Activated naive CD8-positive, alpha-beta T cell treated with anti-CD3 and anti-CD28 coated beads, Interleukin-2, amount 50 U/mL, for 24 hours (primary cell): ENCODE data around the gene RGS11.
A peak's percentile ranks its signal among the peaks of the same experiment; 100 is the strongest.

Source experiments
- ATAC-seq: fragments of 150-1000 bp; cut with Tn5 transposase; one replicate; pipeline ENCODE4 v1.10.0; 2021
- DNase-seq: peaks from one replicate; pipeline ENCODE4 v3.0.0; 2021
- H3K27ac Mint-ChIP-seq: one replicate; pipeline ENCODE4 v1.8.0; 2021; ENCODE audit warnings: mild to moderate bottlenecking, mixed read lengths
- H3K27me3 Mint-ChIP-seq: one replicate; pipeline ENCODE4 v1.8.0; 2021; ENCODE audit warnings: mixed read lengths
- H3K36me3 Mint-ChIP-seq: one replicate; pipeline ENCODE4 v1.8.0; 2021; ENCODE audit warnings: low read depth, mixed read lengths
- H3K4me1 Mint-ChIP-seq: one replicate; pipeline ENCODE4 v1.8.0; 2021; ENCODE audit warnings: mixed read lengths
- H3K4me3 Mint-ChIP-seq: one replicate; pipeline ENCODE4 v1.8.0; 2021; ENCODE audit warnings: mild to moderate bottlenecking, moderate library complexity, mixed read lengths
- H3K9me3 Mint-ChIP-seq: one replicate; pipeline ENCODE4 v1.8.0; 2021; ENCODE audit warnings: mixed read lengths

RGS11 gene

DNA sequence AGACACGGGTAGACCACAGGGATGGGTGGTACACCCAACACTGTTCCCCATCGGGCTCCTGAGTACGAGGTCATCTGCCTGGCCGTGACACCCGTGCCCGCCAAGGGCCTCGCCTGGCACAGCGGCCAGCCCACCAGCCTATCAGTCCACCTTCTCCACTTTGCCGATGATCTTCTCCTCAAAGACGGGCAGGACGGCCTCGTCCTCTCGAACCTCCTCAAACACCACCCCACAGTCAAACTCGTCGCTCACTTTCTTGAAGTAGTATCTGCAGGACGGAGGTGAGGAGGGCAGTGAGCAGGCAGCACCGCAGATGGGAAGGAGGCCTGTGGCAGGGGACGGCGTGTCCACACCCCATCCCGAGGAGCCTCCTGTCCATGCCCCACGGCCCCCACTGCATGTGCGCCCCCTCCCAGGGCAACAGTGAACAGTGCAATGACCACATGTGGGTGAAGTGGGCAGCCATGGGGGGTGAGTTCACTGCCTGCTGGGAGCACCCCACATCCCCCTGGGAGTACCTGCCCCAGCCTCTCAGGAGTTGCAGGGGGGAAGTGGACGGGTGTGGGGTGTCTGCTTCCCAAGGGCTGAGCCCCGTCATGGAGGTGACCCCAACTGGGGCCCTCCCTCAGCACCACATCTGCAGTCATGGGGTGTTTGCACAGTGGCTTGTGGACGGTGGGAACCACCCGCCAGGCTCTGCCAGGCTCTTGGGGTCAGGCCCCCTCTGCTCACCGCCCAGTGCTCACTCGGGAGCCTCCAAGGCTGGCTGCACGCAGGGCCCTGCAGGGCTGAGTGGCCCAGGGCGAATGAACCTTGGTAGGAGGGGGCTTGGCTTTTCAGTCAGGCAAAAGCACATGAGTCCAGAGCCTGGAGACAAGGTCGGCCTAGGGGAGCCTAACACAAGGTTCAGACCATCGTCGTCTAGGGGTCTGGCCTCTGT, 12.5 kb upstream of the RGS11 start:
- Mint-ChIP-seq H3K27me3 (no peaks in the 10 kb centered on the region), H3K36me3 (peaks cover 14% of the 10 kb centered on the region), H3K9me3 (no peaks in the 10 kb centered on the region), H3K4me1 (no peaks in the 10 kb centered on the region), H3K27ac (no peak overlapping the region), H3K4me3 (no peak overlapping the region)
- no peak for DNase-seq
- ATAC-seq = no peak

DNA sequence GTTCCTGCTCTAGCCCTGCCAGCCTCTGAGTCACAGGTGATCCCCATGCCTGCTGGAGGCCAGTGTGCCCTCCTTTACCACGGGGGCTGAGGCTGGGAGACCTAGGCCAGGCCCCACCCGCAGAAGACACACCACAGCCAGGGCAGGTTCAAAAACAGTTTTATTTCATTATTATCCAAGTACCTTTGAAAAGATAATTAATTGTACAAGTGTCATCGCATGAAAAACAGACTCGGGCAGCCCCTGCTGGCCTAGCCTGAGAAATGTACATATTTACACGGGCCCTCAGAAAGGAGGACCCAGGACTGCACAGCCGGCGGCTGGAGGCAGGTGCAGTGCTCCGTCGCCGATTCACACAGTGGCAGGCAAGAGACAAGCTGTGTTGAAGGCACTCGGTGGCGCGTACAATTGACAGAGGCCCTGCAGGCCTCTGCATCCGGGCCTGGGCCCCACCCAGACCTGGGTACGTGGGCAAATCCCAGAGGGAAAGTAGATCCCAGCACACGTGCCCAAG, 11.6 kb upstream of the RGS11 start:
- H3K4me1 Mint-ChIP-seq = no peaks in the 10 kb centered on the region

DNA sequence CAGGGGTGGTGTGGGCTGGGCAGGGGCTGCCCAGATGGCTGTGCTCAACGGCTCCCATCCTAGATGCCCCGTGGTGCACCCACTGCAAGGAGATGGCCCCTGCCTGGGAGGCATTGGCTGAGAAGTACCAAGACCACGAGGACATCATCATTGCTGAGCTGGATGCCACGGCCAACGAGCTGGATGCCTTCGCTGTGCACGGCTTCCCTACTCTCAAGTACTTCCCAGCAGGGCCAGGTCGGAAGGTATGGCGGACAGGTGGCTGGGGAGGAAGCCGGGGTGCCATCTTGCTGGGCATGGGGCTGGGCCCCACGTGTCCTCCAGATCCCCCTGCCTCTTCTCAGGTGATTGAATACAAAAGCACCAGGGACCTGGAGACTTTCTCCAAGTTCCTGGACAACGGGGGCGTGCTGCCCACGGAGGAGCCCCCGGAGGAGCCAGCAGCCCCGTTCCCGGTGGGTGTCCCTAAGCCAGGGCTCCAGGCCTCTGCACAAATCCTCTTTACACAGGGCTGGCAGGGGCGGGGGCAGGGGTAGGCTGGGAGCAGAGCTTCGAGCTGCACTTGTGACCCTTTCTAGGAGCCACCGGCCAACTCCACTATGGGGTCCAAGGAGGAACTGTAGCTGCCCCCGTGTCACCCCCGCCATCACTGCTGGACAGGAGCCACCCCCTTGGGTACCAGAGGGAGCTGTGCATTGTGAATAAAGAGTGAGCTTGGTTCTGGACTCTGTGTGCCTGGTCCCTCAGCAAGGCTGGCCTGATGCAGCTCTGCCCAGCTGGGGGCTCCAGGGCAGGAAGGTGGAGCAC, 10.9 kb upstream of the RGS11 start:
- ATAC-seq (no peak), DNase-seq (no peak)
- Mint-ChIP-seq H3K4me1 (no peaks in the 10 kb centered on the region), H3K36me3 (peaks cover 14% of the 10 kb centered on the region), H3K27me3 (no peaks in the 10 kb centered on the region), H3K27ac (no peak overlapping the region), H3K4me3 (no peak overlapping the region), H3K9me3 (no peaks in the 10 kb centered on the region)

More for the DNA sequence above, 11.6 kb upstream of the RGS11 start:
- ATAC-seq (no peak), DNase-seq (no peak)
- peaks cover 14% of the 10 kb centered on the region for H3K36me3 Mint-ChIP-seq
- no peaks in the 10 kb centered on the region for H3K27me3 Mint-ChIP-seq
- H3K4me3 Mint-ChIP-seq = no peak overlapping the region
- no peaks in the 10 kb centered on the region for H3K9me3 Mint-ChIP-seq
- no peak overlapping the region for H3K27ac Mint-ChIP-seq

DNA sequence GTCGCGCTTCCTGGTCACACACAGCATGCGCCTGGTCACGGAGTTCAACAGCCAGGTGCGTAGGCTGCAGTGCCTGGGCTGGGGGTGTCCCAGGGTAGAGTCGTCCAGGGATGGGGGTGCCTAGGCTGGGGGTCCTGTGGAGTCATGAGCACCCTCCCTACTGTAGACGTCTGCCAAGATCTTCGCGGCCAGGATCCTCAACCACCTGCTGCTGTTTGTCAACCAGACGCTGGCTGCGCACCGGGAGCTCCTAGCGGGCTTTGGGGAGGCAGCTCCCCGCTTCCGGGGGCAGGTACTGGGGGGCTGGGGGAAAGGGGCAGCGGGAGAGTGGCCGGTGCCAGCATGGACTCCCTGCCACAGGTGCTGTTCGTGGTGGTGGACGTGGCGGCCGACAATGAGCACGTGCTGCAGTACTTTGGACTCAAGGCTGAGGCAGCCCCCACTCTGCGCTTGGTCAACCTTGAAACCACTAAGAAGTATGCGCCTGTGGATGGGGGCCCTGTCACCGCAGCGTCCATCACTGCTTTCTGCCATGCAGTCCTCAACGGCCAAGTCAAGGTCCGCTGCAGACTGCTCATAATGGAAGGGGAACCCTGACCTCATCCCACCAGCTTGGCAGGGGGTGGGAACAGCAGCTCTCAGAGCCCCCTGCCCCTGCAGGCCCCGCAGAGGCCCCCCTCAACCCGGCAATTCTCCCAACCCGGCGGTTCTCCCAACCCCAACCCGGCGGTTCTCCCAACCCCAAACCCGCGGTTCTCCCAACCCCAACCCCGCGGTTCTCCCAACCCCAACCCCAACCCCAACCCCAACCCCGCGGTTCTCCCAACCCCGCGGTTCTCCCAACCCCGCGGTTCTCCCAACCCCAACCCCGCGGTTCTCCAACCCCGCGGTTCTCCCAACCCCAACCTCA, 9.7 kb upstream of the RGS11 start:
- H3K36me3 Mint-ChIP-seq = peaks cover 14% of the 10 kb centered on the region
- DNase-seq (no peak), ATAC-seq (no peak)
- no peaks in the 10 kb centered on the region for H3K4me1 Mint-ChIP-seq
- no peaks in the 10 kb centered on the region for H3K27me3 Mint-ChIP-seq
- no peak overlapping the region for H3K4me3 Mint-ChIP-seq
- H3K27ac Mint-ChIP-seq = no peak overlapping the region
- H3K9me3 Mint-ChIP-seq = no peaks in the 10 kb centered on the region

DNA sequence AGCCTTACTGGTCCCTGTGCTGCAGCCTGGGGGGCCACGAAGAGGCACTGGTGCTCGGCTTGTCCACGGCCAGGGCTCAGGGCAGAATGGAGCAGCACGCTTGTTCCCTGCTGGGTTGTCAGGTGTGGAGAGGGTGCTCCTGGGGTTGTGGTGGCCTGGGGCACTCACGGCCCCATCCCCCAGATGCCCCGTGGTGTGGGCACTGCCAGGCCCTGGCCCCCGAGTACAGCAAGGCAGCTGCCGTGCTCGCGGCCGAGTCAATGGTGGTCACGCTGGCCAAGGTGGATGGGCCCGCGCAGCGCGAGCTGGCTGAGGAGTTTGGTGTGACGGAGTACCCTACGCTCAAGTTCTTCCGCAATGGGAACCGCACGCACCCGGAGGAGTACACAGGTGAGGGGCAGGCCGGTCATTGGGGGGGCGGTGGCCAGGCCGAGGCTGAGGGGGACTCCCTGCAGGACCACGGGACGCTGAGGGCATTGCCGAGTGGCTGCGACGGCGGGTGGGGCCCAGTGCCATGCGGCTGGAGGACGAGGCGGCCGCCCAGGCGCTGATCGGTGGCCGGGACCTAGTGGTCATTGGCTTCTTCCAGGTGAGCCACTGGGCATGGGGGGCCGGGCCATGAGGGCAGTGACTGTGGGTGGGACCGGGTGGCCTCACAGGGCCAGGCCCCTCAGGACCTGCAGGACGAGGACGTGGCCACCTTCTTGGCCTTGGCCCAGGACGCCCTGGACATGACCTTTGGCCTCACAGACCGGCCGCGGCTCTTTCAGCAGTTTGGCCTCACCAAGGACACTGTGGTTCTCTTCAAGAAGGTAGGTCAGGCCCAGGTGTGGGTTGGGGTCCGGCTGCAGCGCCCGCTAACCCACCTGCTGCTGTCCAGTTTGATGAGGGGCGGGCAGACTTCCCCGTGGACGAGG, 8.7 kb upstream of the RGS11 start:
- H3K36me3 Mint-ChIP-seq = peaks cover 14% of the 10 kb centered on the region
- no peak overlapping the region for H3K27ac Mint-ChIP-seq
- H3K9me3 Mint-ChIP-seq = no peaks in the 10 kb centered on the region
- ATAC-seq (no peak), DNase-seq (no peak)
- no peaks in the 10 kb centered on the region for H3K4me1 Mint-ChIP-seq
- no peaks in the 10 kb centered on the region for H3K27me3 Mint-ChIP-seq
- H3K4me3 Mint-ChIP-seq = no peak overlapping the region

DNA sequence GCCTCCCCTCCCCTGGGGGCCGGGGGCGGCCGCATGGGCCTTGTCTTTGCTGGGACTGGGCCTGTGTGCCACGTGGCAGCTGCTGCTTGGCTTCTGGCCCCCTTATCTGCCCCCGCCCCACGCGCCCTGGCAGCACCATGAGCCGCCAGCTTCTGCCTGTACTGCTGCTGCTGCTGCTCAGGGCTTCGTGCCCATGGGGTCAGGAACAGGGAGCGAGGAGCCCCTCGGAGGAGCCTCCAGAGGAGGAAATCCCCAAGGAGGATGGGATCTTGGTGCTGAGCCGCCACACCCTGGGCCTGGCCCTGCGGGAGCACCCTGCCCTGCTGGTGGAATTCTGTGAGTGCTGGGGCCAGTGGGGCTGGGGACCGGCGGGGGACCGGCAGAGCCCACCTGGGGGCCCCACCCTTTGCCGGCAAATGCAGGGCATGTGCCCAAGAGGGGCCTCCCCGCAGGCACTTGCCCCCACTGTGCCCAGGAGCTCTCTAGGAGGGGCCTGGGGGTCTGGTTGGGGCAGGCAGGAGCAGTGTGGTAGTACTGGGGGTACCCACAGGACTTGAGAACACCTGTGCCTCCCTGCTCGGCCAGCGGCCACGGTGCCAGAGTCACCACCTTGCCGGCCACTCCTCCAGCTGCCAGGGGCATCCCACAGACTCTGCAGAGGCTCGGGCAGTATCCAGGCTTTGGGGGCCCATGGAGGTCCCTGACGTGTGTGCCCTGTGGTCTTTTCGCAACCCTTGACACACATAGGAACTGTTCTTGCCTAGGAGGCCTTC, 7.5 kb upstream of the RGS11 start, which contains the start of gene PDIA2:
TSS of gene PDIA2 (plus strand) at position 132 of the 773 bp plus-strand sequence. CDS start at position 138, 6 bp downstream.
- Mint-ChIP-seq H3K27me3 (peaks cover 5% of the 10 kb centered on the region), H3K4me3 (no peak within 1 kb of the TSS), H3K27ac (no peak within 1 kb of the TSS), H3K36me3 (peaks cover 14% of the 10 kb centered on the region), H3K9me3 (no peaks in the 10 kb centered on the region), H3K4me1 (peaks cover 6% of the 10 kb centered on the region)
- DNase-seq = no peak
- ATAC-seq = no peak

DNA sequence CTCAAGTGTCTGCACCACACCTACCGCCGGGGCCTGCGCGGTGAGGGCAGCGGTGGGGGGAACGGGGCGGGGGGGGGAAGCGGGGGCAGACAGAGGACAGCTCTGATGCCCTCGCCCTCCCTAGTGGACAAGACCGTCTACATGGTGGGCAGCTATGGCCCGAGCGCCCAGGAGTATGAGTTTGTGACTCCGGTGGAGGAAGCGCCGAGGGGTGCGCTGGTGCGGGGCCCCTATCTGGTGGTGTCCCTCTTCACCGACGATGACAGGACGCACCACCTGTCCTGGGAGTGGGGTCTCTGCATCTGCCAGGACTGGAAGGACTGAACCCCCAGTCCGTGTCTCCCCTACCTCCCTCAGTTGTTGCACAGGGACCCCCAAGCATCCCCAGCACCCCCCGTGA, 6.7 kb upstream of the RGS11 start:
- Mint-ChIP-seq H3K4me1 (peaks cover 6% of the 10 kb centered on the region), H3K27ac (no peak overlapping the region), H3K4me3 (no peak overlapping the region), H3K9me3 (no peaks in the 10 kb centered on the region), H3K36me3 (peaks cover 9% of the 10 kb centered on the region), H3K27me3 (peaks cover 5% of the 10 kb centered on the region)
- no peak for ATAC-seq
- no peak for DNase-seq

DNA sequence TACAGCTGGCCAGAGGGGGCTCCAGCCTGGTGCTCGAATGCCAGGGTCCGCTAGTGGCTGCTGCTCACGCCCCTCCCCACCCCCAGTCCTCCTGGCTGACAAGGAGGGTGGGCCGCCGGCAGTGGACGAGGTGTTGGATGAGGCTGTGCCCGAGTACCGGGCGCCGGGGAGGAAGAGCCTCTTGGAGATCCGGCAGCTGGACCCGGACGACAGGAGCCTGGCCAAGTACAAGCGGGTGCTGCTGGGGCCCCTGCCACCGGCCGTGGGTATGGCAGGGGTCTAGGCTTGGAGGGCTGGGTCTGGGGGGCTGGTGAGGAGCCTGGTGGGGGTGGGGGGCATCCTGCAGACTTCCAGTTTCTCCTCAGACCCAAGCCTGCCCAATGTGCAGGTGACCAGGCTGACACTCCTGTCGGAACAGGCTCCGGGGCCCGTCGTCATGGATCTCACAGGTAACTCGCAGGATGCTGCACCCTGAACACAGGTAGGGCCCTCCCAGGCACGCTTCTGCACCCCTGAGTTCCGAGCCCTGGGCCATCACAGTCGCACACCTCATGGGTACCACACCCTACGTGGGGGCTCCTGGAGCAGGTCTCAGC, 6.0 kb upstream of the RGS11 start:
- no peak for DNase-seq
- H3K4me1 Mint-ChIP-seq = peaks cover 6% of the 10 kb centered on the region
- ATAC-seq = no peak
- H3K36me3 Mint-ChIP-seq = peaks cover 3% of the 10 kb centered on the region
- peaks cover 10% of the 10 kb centered on the region for H3K27me3 Mint-ChIP-seq
- H3K9me3 Mint-ChIP-seq = no peaks in the 10 kb centered on the region
- H3K27ac Mint-ChIP-seq = no peak overlapping the region
- H3K4me3 Mint-ChIP-seq = no peak overlapping the region

DNA sequence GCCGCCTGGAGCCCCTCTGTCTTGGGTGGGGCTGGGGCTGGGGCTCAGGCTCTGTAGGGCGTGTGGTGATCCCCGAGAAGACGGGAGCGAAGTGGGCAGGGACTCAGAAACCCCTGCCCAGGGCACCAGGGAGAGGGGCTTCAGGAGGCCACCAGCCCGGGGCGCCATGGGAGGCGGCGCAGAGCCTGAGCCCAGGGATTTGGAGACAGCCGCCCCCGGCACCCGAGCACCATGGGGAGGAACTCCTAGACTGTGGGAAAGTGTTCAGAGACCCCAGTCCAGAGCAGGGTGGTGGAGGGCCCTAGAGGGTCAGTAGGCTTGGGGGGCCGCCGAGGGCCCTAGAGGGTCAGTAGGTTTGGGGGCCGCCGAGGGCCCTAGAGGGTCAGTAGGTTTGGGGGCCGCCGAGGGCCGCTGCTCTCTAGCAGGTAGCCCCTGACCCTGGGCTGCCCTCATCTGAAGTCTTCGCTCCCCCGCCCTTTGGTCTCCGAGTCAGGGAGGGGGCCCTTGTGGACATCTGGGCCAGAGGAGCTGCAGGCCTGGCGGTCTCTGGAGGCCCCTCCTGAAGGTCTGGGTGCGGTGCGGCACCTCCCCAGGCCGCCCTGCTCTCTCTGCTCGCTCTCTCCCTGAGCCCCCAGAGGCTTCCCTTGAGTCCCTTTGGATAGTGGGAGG, 5.4 kb upstream of the RGS11 start:
- Mint-ChIP-seq H3K4me1 (peaks cover 9% of the 10 kb centered on the region), H3K27me3 (peaks cover 16% of the 10 kb centered on the region), H3K27ac (no peak overlapping the region), H3K36me3 (no peaks in the 10 kb centered on the region), H3K9me3 (no peaks in the 10 kb centered on the region), H3K4me3 (no peak overlapping the region)
- DNase-seq (no peak), ATAC-seq (no peak)

DNA sequence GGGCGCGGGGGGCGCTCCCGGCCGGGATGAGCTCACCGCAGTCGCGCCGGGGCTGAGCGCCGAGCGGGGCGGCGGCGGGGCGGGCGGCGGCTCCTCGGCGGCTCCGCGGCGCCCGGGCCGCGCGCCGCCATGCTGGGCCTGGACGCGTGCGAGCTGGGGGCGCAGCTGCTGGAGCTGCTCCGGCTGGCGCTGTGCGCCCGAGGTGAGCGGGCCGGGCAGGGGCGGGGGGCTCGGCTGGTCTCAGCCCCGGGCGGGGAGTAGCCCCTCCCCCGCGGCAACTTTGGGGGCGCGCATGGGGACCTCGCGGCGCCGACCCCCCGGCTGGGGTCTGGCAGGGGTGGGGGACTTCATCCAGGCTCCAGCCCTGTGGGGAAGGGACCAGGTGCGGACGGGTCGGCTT, 4.8 kb upstream of the RGS11 start, which contains the start of gene ARHGDIG:
TSS of gene ARHGDIG (plus strand) at position 40 of the 400 bp plus-strand sequence. CDS start at position 130, 90 bp downstream.
- DNase-seq (no peak), ATAC-seq (peak; percentile 10)
- no peak within 1 kb of the TSS for H3K27ac Mint-ChIP-seq
- no peaks in the 10 kb centered on the region for H3K36me3 Mint-ChIP-seq
- H3K27me3 Mint-ChIP-seq = peaks cover 17% of the 10 kb centered on the region
- no peaks in the 10 kb centered on the region for H3K9me3 Mint-ChIP-seq
- H3K4me1 Mint-ChIP-seq = peaks cover 9% of the 10 kb centered on the region
- H3K4me3 Mint-ChIP-seq = no peak within 1 kb of the TSS

DNA sequence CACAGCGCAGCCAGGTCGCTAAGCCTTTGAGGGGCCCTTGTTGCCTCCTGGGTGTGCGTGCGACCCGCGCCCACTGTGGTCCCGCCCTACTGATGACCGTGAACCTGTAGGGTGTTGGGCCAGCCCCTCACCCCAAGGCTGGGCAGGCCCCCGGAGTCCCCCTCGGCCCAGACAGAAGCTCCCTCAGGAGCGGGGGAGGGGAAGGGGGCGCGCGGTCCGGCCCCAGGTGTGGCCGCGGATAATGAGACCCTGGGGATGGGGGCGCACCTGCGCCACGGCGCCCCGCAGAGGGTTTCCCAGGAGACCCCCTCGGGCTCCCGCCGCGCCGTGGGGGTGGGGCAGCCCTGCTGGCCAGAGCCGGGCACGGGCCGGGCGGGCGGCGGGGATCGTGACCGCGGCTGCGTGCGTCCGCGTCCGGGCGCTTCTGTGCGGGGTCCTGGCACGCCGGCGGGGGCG, 4.3 kb upstream of the RGS11 start:
- H3K9me3 Mint-ChIP-seq = no peaks in the 10 kb centered on the region
- ATAC-seq (no peak), DNase-seq (no peak)
- H3K36me3 Mint-ChIP-seq = no peaks in the 10 kb centered on the region
- no peak overlapping the region for H3K27ac Mint-ChIP-seq
- peaks cover 18% of the 10 kb centered on the region for H3K27me3 Mint-ChIP-seq
- no peak overlapping the region for H3K4me3 Mint-ChIP-seq
- peaks cover 9% of the 10 kb centered on the region for H3K4me1 Mint-ChIP-seq

DNA sequence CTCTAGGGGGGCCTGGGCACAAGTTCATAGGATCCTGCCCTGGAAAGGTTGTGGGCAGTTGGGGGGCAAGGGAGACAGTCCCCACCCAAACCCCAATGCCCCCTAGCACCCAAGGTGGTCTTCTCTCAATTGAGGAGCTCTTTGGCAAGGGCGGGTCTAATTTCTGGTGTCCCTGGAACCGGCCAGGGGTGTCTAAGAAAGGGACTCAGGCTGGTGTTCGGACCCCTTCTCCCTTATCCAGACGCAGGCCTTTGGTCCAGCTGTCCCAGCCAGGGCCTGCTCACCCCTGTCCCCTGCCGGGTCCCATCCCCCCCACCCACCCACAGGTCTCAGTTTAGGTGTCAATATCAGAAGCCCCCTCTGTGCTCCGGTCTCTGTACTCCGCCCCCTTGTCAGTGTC, 3.8 kb upstream of the RGS11 start:
- ATAC-seq (no peak), DNase-seq (no peak)
- Mint-ChIP-seq H3K27ac (no peak overlapping the region), H3K27me3 (peaks cover 21% of the 10 kb centered on the region), H3K4me1 (peaks cover 9% of the 10 kb centered on the region), H3K36me3 (no peaks in the 10 kb centered on the region), H3K9me3 (no peaks in the 10 kb centered on the region), H3K4me3 (no peak overlapping the region)
